HG03432 (cell line): ENCODE results near the gene CT45A3.
"Not testable (repeated sequence)": the region's sequence is repeated elsewhere in the genome, so short reads cannot be mapped to it uniquely, and the experiment has no call there.

ENCODE experiments used
- ATAC-seq: cut with Tn5 transposase; IDR thresholded peaks from one replicate; pipeline ENCODE4 v1.9.1; 2021; ENCODE audit warnings: mild to moderate bottlenecking, moderate library complexity; ENCODE audit not compliant: unreplicated experiment

The CT45A3 gene

GRCh38 chrX:135768091-135768490 lies at the start of gene CT45A3:
Gene CT45A3 (minus strand): TSS chrX:135768191. CDS start chrX:135764444, 3,747 bp downstream.
- not testable (repeated sequence) for ATAC-seq

- ATAC-seq = not testable (repeated sequence)
These were observed 34.7 kb upstream of the CT45A3 start, which contains the start of gene CT45A6 for GRCh38 chrX:135802687-135803086. Gene CT45A6 (minus strand): TSS chrX:135802787. CDS start chrX:135798993, 3,794 bp downstream.

GRCh38 chrX:135785403-135785802 lies 17.4 kb upstream of the CT45A3 start, which contains the start of gene CT45A5:
Gene CT45A5 (minus strand): TSS chrX:135785503. CDS start chrX:135781729, 3,774 bp downstream.
- ATAC-seq = not testable (repeated sequence)

GRCh38 chrX:135744739-135745138 lies 23.3 kb downstream of the CT45A3 start:
- ATAC-seq = not testable (repeated sequence)

GRCh38 chrX:135741192-135741715 lies 26.7 kb downstream of the CT45A3 start:
- ATAC-seq = no peak

- peak; percentile 78 for ATAC-seq
These were observed 27.3 kb downstream of the CT45A3 start for GRCh38 chrX:135740681-135741149.

GRCh38 chrX:135737366-135738071 lies 30.5 kb downstream of the CT45A3 start:
- ATAC-seq = peak; percentile 71

GRCh38 chrX:135734666-135735065 lies 33.3 kb downstream of the CT45A3 start:
- not testable (repeated sequence) for ATAC-seq

GRCh38 chrX:135713795-135714194 lies 54.2 kb downstream of the CT45A3 start:
- no peak for ATAC-seq

GRCh38 chrX:135713183-135713689 lies 54.8 kb downstream of the CT45A3 start, which contains the start of gene CT45A1:
Gene CT45A1 (plus strand): TSS chrX:135713639. CDS start chrX:135718941, 5,302 bp downstream.
- not testable (repeated sequence) for ATAC-seq
